ENCODE results near the gene SDK1. TPM values are rescaled to one million over a fixed set of nuclear protein-coding genes. Genes with fewer than 3 reads are reported as not detected.

The SDK1 gene
- total RNA-seq, 1 donor from 2014 or later = 225 TPM

DNA sequence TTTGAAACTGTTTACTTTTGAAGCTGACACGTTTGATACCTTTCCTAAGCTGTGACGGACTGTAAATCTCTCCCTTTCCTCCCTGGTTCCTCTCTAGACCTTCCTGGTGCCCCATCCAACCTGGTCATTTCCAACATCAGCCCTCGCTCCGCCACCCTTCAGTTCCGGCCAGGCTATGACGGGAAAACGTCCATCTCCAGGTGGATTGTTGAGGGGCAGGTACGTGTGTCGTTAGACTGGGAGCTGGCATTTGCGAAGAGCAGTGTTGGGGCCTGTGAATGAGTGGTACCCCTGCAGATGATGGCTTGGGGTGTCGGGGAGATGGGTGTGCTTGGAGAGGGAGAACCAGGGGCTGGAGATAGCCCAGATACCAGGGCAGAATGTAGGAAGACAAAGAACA is 778.3 kb downstream of the SDK1 start:
- Mint-ChIP-seq H3K27me3 (ENCODE audit: unreplicated experiment) (peaks cover 9% of the 10 kb centered on the region), H3K36me3 (ENCODE audit: unreplicated experiment) (peaks cover 38% of the 10 kb centered on the region), H3K27ac (ENCODE audit: unreplicated experiment) (no peak overlapping the region), H3K4me1 (ENCODE audit: low read depth, unreplicated experiment) (no peaks in the 10 kb centered on the region), H3K9me3 (ENCODE audit: unreplicated experiment) (peaks cover 24% of the 10 kb centered on the region), H3K4me3 (ENCODE audit: unreplicated experiment) (no peak overlapping the region)
- no peak for DNase-seq
- TF ChIP-seq, protein P1, sequence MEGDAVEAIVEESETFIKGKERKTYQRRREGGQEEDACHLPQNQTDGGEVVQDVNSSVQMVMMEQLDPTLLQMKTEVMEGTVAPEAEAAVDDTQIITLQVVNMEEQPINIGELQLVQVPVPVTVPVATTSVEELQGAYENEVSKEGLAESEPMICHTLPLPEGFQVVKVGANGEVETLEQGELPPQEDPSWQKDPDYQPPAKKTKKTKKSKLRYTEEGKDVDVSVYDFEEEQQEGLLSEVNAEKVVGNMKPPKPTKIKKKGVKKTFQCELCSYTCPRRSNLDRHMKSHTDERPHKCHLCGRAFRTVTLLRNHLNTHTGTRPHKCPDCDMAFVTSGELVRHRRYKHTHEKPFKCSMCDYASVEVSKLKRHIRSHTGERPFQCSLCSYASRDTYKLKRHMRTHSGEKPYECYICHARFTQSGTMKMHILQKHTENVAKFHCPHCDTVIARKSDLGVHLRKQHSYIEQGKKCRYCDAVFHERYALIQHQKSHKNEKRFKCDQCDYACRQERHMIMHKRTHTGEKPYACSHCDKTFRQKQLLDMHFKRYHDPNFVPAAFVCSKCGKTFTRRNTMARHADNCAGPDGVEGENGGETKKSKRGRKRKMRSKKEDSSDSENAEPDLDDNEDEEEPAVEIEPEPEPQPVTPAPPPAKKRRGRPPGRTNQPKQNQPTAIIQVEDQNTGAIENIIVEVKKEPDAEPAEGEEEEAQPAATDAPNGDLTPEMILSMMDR (IDR thresholded peaks at IDR 0.05; ENCODE audit: partially characterized antibody, unreplicated experiment) = no peak

DNA sequence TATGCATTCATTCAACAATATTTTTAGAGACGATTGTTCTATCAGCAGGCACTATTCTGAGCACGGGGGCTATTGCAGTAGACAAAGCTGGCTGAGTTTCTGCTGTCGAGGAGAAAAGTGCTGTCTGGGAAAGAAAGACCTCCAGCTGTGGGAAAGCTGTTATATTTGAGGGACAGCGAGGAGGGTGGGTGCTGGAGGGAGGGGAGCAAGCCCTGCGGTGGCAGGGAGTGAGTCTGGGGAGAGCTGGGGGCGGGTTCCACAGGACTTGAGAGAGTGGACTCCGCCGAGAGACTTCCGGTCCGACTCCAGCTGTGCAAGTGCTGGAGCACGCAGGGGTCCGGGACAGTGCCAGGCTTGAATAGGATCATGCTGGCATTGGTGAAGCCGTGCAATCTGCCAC is 778.9 kb downstream of the SDK1 start:
- TF ChIP-seq, protein P1 (IDR thresholded peaks at IDR 0.05; ENCODE audit: partially characterized antibody, unreplicated experiment) = no peak
- no peak for DNase-seq
- Mint-ChIP-seq H3K4me3 (ENCODE audit: unreplicated experiment) (no peak overlapping the region), H3K4me1 (ENCODE audit: low read depth, unreplicated experiment) (no peaks in the 10 kb centered on the region), H3K9me3 (ENCODE audit: unreplicated experiment) (peaks cover 23% of the 10 kb centered on the region), H3K27me3 (ENCODE audit: unreplicated experiment) (peaks cover 9% of the 10 kb centered on the region), H3K27ac (ENCODE audit: unreplicated experiment) (no peak overlapping the region), H3K36me3 (ENCODE audit: unreplicated experiment) (peaks cover 38% of the 10 kb centered on the region)

DNA sequence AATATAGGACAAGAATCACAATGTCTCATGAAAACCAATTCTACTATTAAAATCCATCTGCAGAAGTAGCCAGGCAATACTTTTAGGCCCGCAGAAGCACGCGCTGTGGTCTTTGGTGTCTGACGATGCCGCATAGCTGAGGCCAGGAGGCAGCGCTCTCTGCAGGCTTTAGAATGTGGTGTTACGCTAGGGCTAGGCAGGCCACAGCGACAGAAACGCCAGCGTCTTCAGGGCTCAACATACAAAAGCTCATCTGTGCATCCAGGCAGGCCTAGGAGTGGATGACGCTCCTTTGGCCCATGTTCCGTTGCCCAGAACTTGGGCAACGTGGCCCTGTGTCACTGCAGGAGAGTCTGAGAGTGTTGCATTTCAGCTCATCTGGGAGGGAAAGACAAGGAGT is 779.9 kb downstream of the SDK1 start:
- Mint-ChIP-seq H3K36me3 (ENCODE audit: unreplicated experiment) (peaks cover 38% of the 10 kb centered on the region), H3K9me3 (ENCODE audit: unreplicated experiment) (peaks cover 21% of the 10 kb centered on the region), H3K27ac (ENCODE audit: unreplicated experiment) (no peak overlapping the region), H3K4me3 (ENCODE audit: unreplicated experiment) (no peak overlapping the region), H3K27me3 (ENCODE audit: unreplicated experiment) (peaks cover 5% of the 10 kb centered on the region), H3K4me1 (ENCODE audit: low read depth, unreplicated experiment) (no peaks in the 10 kb centered on the region)
- no peak for DNase-seq
- TF ChIP-seq, protein P1 (IDR thresholded peaks at IDR 0.05; ENCODE audit: partially characterized antibody, unreplicated experiment) = no peak

DNA sequence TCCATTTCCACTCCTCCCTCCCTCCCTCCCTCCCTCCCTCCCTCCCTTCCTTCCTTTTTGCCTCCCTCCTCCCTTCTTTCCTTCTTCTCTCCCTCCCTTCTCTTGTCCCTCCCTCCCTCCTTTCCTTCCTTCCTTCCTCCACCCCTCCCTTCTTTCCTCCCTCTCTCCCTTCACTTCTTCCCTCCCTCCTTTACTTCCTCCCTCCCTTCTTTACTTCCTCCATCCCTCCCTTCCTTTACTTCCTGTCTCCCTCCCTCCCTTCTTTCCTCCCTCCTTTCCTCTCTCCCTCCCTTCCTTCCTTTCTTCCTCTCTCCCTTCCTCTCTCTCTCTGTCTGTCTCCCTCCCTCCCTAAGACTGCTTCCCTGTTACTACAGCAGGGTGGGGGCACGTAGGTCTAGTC is 782.5 kb downstream of the SDK1 start:
- no peak overlapping the region for H3K4me3 Mint-ChIP-seq (ENCODE audit: unreplicated experiment)
- H3K4me1 Mint-ChIP-seq (ENCODE audit: low read depth, unreplicated experiment) = no peaks in the 10 kb centered on the region
- no peak for DNase-seq
- TF ChIP-seq, protein P1 (IDR thresholded peaks at IDR 0.05; ENCODE audit: partially characterized antibody, unreplicated experiment) = no peak
- H3K27me3 Mint-ChIP-seq (ENCODE audit: unreplicated experiment) = peaks cover 2% of the 10 kb centered on the region
- H3K36me3 Mint-ChIP-seq (ENCODE audit: unreplicated experiment) = peaks cover 22% of the 10 kb centered on the region
- peaks cover 12% of the 10 kb centered on the region for H3K9me3 Mint-ChIP-seq (ENCODE audit: unreplicated experiment)
- H3K27ac Mint-ChIP-seq (ENCODE audit: unreplicated experiment) = no peak overlapping the region

DNA sequence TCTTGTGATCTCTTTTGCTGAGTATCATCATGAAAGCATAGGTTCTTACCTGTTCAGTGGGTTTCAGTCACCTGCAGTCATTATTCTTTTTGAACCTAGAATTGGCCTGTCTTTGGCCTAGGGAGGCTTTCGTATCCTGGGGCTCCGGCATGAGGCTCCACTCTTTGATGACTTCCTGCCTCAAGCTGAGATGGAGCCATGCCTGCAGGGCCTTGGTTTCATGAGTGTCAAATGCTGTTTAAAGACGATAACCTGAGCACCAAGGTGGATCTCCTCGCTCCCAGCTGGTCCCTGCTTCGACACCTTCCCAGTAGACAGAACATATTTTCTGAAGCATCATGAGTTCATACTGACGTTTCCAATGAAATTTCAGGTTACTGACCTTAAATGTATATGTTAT is 783.2 kb downstream of the SDK1 start:
- peaks cover 19% of the 10 kb centered on the region for H3K36me3 Mint-ChIP-seq (ENCODE audit: unreplicated experiment)
- peaks cover 9% of the 10 kb centered on the region for H3K9me3 Mint-ChIP-seq (ENCODE audit: unreplicated experiment)

More for the DNA sequence above, 783.2 kb downstream of the SDK1 start:
- TF ChIP-seq, protein P1 (IDR thresholded peaks at IDR 0.05; ENCODE audit: partially characterized antibody, unreplicated experiment) = no peak
- DNase-seq = no peak
- Mint-ChIP-seq H3K4me1 (ENCODE audit: low read depth, unreplicated experiment) (no peaks in the 10 kb centered on the region), H3K4me3 (ENCODE audit: unreplicated experiment) (no peak overlapping the region), H3K27ac (ENCODE audit: unreplicated experiment) (no peak overlapping the region), H3K27me3 (ENCODE audit: unreplicated experiment) (peaks cover 2% of the 10 kb centered on the region)
